ENCODE data around the gene MCF2L2. TPM values are rescaled to one million over a fixed set of nuclear protein-coding genes. Genes with fewer than 3 reads are reported as not detected.

The MCF2L2 gene
- polyA plus RNA-seq, 1 experiment, result not detected

- POLR2A ChIA-PET, result no interaction called here
- H3K27me3 ChIP-seq (ENCODE audit: control insufficient read depth, insufficient read depth, low read length), result peaks cover 22% of the 10 kb centered on the region
- no peaks in the 10 kb centered on the region for H3K9me3 ChIP-seq (ENCODE audit: control insufficient read depth, insufficient read depth, low read length)
- no peak for TF ChIP-seq CTCF (IDR thresholded peaks at IDR 0.05; ENCODE audit: low read depth, low read length)
- no peak for DNase-seq (ENCODE audit: low read depth, low spot score)
- no peak overlapping the region for H3K27ac ChIP-seq (ENCODE audit: low read depth, low read length)
- CTCF ChIA-PET, result interaction anchor here (0.6 kb wide), 1 partner anchor 43 kb away, joined by 3 read pairs; no protein-coding TSS in a partner anchor
- no peak overlapping the region for H3K4me3 ChIP-seq (ENCODE audit: low read depth, low read length)
Observed at GRCh38 chr3:183437666-183438564, 9.5 kb upstream of the MCF2L2 start.

- Histone ChIP-seq H3K27me3 (ENCODE audit: control insufficient read depth, insufficient read depth, low read length) (peaks cover 28% of the 10 kb centered on the region), H3K4me3 (ENCODE audit: low read depth, low read length) (no peak overlapping the region), H3K27ac (ENCODE audit: low read depth, low read length) (no peak overlapping the region), H3K9me3 (ENCODE audit: control insufficient read depth, insufficient read depth, low read length) (no peaks in the 10 kb centered on the region)
- TF ChIP-seq CTCF (IDR thresholded peaks at IDR 0.05; ENCODE audit: low read depth, low read length), result no peak
- ChIA-PET POLR2A (no interaction called here), CTCF (no interaction called here)
- no peak for DNase-seq (ENCODE audit: low read depth, low spot score)
Observed at GRCh38 chr3:183437061-183437460, 8.6 kb upstream of the MCF2L2 start.

DNA sequence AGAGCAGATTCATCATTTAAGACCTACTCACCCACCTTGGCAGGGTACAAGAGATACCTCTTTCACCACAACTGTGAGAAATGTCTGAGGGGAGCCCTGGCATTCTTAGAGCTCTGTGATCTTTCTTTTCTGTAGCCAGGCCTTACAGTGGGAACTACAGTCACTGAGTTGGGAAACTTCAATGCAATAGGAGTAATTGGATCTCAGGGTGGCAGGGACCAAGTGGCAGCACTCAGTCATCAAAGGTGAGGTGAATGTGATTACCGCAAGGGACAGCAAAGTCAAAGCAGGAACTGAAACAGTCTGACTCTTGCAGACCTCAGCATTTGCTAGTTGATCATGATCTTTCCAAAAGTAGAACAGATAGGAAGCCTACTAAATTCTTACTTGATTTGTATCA is 7.2 kb upstream of the MCF2L2 start:
- no peak for DNase-seq (ENCODE audit: low read depth, low spot score)
- no peak overlapping the region for H3K27ac ChIP-seq (ENCODE audit: low read depth, low read length)
- no peak overlapping the region for H3K4me3 ChIP-seq (ENCODE audit: low read depth, low read length)
- no peaks in the 10 kb centered on the region for H3K9me3 ChIP-seq (ENCODE audit: control insufficient read depth, insufficient read depth, low read length)
- ChIA-PET POLR2A (no interaction called here), CTCF (no interaction called here)
- peaks cover 32% of the 10 kb centered on the region for H3K27me3 ChIP-seq (ENCODE audit: control insufficient read depth, insufficient read depth, low read length)
- TF ChIP-seq CTCF (IDR thresholded peaks at IDR 0.05; ENCODE audit: low read depth, low read length), result no peak

DNA sequence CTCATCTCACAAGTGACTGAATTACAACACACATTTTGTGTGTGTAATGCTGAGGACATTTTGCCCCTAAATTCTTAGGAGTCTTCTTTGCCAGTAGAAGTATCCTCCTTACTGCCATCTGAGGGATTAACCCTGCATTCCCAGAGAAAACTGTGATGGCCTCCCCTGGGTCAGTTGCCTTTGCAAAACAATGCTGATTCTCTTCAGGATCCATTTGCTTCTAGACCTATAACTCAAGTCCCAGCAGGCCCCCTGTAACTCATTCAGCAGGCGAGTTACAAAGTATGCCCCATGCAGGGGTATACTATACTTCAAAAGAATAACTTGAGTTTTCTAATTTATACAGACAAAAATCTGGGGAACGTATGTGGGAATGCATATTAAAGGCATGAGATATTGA is 6.6 kb upstream of the MCF2L2 start:
- no peak for DNase-seq (ENCODE audit: low read depth, low spot score)
- ChIA-PET POLR2A (no interaction called here), CTCF (no interaction called here)
- TF ChIP-seq CTCF (IDR thresholded peaks at IDR 0.05; ENCODE audit: low read depth, low read length), result no peak
- Histone ChIP-seq H3K9me3 (ENCODE audit: control insufficient read depth, insufficient read depth, low read length) (no peaks in the 10 kb centered on the region), H3K4me3 (ENCODE audit: low read depth, low read length) (no peak overlapping the region), H3K27ac (ENCODE audit: low read depth, low read length) (no peak overlapping the region), H3K27me3 (ENCODE audit: control insufficient read depth, insufficient read depth, low read length) (peaks cover 35% of the 10 kb centered on the region)

- Histone ChIP-seq H3K9me3 (ENCODE audit: control insufficient read depth, insufficient read depth, low read length) (no peaks in the 10 kb centered on the region), H3K27me3 (ENCODE audit: control insufficient read depth, insufficient read depth, low read length) (peaks cover 40% of the 10 kb centered on the region), H3K27ac (ENCODE audit: low read depth, low read length) (no peak overlapping the region), H3K4me3 (ENCODE audit: low read depth, low read length) (no peak overlapping the region)
- no peak for TF ChIP-seq CTCF (IDR thresholded peaks at IDR 0.05; ENCODE audit: low read depth, low read length)
- ChIA-PET POLR2A (no interaction called here), CTCF (no interaction called here)
- DNase-seq (ENCODE audit: low read depth, low spot score), result no peak
Observed at GRCh38 chr3:183434503-183434902, 6.1 kb upstream of the MCF2L2 start.

All from AG04450 (cell line).